SH-SY5Y (cell line): ENCODE measurements around the gene GSG1L.

Experiments used
- GATA2 ChIP-seq: IDR thresholded peaks from 2 replicates; pipeline ENCODE4 v1.6.1; 2011; ENCODE audit warnings: mild to moderate bottlenecking, low read depth, low read length
- GATA3 ChIP-seq: IDR thresholded peaks from 2 replicates; pipeline ENCODE4 v1.6.1; 2011; ENCODE audit warnings: low read depth, mild to moderate bottlenecking, low read length, moderate library complexity

GRCh38 chr16:28057949-28058348 is 5.6 kb downstream of the GSG1L start:
- TF ChIP-seq GATA3 = no peak
- TF ChIP-seq GATA2 = no peak
